AG20443 (cell line): ENCODE measurements around the gene ECI1.

Experiments
- DNase-seq: peaks from one replicate; pipeline ENCODE4 v3.0.0; 2012; ENCODE audit warnings: low spot score, mixed read lengths

The ECI1 gene

GRCh38 chr16:2233046-2233775 lies 18.2 kb downstream of the ECI1 start:
- DNase-seq = no peak

DNA sequence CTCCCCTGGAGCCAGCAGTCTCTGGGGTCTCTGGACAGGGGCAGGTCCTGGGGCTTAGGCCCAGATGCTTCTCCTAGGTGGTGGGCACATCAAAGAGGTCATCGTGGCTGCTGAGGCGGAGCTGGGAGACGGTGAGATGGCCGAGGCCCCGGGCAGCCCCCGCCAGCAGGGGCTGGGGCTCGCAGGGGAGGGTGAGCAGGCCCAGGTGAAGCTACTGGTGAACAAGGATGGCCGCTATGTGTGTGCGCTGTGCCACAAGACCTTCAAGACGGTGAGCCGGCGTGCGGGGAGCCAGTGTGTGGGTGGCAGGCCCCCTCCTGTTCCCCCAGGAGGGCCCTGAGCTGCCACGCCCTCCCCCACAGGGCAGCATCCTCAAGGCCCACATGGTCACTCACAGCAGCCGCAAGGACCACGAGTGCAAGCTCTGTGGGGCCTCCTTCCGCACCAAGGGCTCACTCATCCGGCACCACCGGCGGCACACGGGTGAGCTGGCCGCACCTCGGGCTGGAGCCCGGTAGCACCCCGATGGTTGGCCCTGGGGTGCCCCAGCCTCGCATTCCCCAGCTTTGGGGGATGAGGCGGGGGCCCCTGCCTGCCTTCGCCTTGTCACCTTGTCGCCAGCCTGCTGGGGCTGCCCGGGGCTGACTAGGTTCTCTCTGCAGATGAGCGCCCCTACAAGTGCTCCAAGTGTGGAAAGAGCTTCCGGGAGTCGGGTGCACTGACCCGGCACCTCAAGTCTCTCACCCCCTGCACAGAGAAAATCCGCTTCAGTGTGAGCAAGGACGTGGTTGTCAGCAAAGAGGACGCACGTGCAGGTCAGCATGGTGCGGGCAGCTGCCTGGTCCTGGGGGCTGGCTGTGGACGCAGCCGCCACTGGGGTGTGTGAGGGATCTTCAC lies 19.0 kb downstream of the ECI1 start:
- DNase-seq = no peak

GRCh38 chr16:2231016-2231931 lies 20.1 kb downstream of the ECI1 start:
- DNase-seq = no peak

- DNase-seq = no peak
Observed at GRCh38 chr16:2230376-2230775, 21.0 kb downstream of the ECI1 start.

DNA sequence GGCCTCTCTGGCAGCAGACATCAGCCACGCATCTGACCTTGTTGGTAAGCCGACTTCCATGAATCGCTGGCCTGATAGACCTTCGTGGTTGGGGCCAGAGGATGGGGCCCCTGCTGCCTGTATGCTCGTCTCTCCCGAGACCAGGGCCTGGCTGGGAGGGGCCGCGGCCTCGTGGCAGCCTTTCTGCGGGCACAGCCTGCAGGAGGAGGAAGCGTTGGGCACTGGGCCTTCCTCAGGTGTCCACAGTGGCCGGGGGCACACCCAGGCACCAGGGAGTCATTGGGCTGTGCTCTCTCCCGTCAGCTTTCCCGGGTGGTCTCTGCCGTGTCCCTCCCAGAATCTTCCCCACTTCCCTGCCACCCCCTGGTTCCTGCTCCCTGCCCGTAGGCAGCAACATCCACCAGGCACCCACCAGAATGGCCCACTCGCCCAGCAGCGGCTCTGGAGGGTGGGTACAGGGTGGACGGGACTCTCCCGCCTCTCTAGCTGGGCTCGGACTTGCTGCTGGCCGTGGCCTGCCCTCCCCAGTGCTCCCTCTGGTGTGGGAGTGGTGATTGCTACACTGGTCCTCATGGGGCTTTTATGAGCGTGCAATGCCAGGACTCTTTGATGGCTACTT lies 21.6 kb downstream of the ECI1 start:
- DNase-seq = no peak

DNA sequence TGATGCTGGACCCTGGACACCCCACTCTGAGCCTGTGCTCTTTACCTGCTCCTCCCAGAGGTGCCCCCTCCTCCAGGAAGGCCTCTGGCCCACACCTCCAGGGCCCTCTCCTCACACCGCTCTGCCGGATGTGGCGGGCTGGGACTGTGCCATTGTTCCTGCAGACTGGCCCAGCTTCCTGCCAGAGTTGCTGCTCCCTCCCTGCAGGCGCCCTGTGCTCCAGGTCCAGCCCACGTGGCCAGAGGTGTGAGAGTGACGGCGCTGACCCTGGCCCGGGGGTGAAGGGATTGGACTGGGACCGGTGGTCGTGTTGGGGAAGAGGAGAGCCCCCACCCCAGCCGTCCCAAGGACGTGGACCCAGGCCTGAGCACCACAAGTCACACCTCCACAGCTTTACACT lies 22.3 kb downstream of the ECI1 start:
- no peak for DNase-seq

GRCh38 chr16:2228161-2228824 lies 23.1 kb downstream of the ECI1 start:
- no peak for DNase-seq

- DNase-seq = no peak
Observed at GRCh38 chr16:2226918-2227317, 24.5 kb downstream of the ECI1 start.

GRCh38 chr16:2226245-2226793 lies 25.1 kb downstream of the ECI1 start:
- DNase-seq = no peak

DNA sequence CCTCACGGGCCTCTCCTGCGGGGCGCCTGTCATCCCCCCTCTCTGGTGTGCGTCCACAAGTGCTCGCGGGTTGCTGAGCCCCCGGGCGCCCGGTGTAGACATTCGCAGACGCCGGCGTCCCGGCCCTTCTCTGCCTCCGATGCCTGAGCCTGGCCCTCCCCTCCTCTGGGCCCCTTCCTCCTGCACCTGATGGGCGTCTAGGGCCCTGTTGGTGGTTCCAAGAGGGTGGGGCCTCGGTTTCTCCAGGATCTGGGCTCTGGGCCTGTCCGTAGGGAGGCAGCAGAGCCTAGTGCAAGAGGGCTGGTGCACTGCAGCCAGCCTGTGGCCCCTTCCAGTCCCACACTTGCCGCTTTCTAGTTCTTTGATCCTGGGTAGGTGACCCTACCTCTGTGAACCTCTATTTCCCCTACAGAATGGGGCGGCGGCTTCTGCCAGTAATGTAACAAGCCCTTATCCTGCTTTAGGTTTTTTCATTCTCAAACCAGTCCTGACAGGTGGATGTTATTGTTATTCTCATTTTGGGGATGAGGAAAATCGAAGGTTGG lies 27.4 kb downstream of the ECI1 start:
- DNase-seq = peak; percentile 76

GRCh38 chr16:2223221-2223941 lies 28.0 kb downstream of the ECI1 start, which contains the start of gene E4F1:
Gene E4F1 (plus strand): TSS chr16:2223591. CDS start chr16:2223614, 23 bp downstream.
- peak; percentile 100 for DNase-seq

DNA sequence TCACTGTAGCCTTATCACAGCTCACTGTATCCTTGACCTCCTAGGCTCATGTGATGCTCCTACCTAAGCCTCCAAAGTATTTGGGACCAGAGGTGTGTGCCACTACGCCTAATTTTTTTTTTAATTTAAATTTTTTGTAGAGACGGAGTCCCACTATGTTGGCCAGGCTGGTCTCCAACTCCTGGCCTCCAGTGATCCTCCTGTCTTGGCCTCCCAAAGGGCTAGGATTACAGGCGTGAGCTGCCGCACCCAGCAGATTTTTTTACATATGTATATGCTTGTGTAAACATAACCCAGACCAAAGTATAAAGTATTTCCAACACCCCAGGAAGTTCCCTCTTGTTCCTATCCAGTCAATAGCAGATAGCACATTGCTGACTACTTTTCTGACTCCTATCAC lies 35.1 kb downstream of the ECI1 start:
- DNase-seq = no peak

DNA sequence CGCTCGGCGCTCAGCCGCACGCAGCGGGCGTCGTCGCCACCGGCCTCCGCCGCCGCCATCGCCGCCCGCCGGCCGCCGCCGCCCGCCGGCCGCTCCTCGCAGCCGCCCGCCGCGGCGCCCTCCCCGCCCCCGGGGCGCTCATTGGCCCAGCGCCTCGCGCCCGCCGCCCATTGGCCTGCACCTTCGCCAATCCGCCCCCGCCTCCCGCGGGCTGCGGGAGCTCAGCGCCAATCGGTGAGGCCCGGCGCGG lies 36.7 kb downstream of the ECI1 start, which contains the start of gene PGP:
Gene PGP (minus strand): TSS at position 122 of the 250 bp plus-strand sequence. CDS start 63 bp downstream, at position 59.
- no peak for DNase-seq

GRCh38 chr16:2213817-2214718 lies 37.3 kb downstream of the ECI1 start:
- DNase-seq = no peak

- no peak for DNase-seq
Observed at GRCh38 chr16:2212362-2213324, 38.7 kb downstream of the ECI1 start.

DNA sequence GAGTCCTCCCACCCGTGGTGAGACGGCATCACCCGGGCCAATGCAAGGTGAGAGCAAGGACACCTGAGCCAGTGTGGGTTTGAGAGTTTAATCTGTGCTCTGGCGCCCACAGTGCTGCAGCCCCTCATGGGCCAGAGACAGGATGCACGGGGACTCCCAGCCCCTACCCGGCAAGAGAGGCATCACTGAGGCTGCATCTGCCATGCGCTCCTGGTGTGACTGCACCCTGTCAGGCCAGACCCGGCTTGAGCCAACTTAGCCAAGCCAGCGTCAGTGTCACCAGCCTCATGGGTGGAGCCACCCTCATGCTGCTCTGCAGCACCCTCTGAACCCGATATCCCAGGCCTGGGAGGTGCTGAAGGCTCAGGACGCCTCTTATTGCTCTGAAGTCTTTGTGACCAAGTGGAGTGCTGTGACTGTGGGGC lies 39.5 kb downstream of the ECI1 start:
- DNase-seq = no peak
